Neural progenitor cell (in vitro differentiated cells): Measurements from ENCODE around the gene PHF13.

Source experiments
- CTCF ChIP-seq: fragments of 200-600 bp; sonication (generic); IDR thresholded peaks from 2 replicates; pipeline ENCODE4 v1.5.1; 2017; ENCODE audit warnings: antibody characterized with exemption, mild to moderate bottlenecking
- EZH2 ChIP-seq: fragments of 200-600 bp; sonication (generic); IDR thresholded peaks from 2 replicates; pipeline ENCODE4 v1.6.1; 2017; ENCODE audit warnings: antibody characterized with exemption, mild to moderate bottlenecking, moderate library complexity
- EZH2phosphoT487 ChIP-seq: fragments of 200-600 bp; sonication (generic); IDR thresholded peaks from 2 replicates; pipeline ENCODE4 v1.6.1; 2017; ENCODE audit warnings: antibody characterized with exemption

GRCh38 chr1:6596886-6597776, 16.4 kb upstream of the PHF13 start:
- TF ChIP-seq CTCF = no peak
- TF ChIP-seq EZH2 = no peak
- no peak for TF ChIP-seq EZH2phosphoT487
